NCI-H2107 treated with DMSO at 0.1 percent for 48 hours (cell line): ENCODE results near the gene CNP.
"Not testable (repeated sequence)": the region's sequence is repeated elsewhere in the genome, so short reads cannot be mapped to it uniquely, and the experiment has no call there.

Experiments used
- DNase-seq: peaks from one replicate; lab custom pipeline; 2025; ENCODE audit not compliant: unreplicated experiment; lab: John Stamatoyannopoulos, UW

CNP gene

GRCh38 chr17:42002175-42002791 is 35.7 kb downstream of the CNP start:
- no peak for DNase-seq

GRCh38 chr17:42002792-42003301 is 36.3 kb downstream of the CNP start:
- DNase-seq: no peak

GRCh38 chr17:42005166-42005565 is 38.6 kb downstream of the CNP start:
- DNase-seq: no peak

DNA sequence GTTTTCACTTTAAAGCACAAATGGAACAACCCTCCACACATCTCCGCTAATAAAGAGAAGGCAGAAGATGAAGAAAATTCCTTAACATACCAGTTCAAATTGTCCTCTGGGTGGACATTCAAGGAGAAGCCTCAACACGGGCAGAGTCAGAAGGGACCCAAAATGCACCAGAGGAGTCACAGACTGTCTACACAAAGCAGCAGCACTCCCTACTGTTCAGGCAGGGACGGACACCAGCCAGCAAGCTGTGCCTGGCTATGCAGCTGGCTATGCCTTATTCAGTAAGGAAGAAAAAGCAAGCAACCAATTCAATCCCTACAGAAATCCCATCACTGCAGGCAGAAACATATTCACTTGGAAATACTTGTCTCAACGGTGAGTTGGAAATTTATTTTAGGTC is 42.6 kb downstream of the CNP start:
- DNase-seq: no peak

GRCh38 chr17:42010266-42010680 is 43.7 kb downstream of the CNP start:
- not testable (repeated sequence) for DNase-seq

- DNase-seq: no peak
Observed at GRCh38 chr17:42010898-42011516, 44.4 kb downstream of the CNP start.

GRCh38 chr17:42012363-42012762 is 45.8 kb downstream of the CNP start:
- DNase-seq: not testable (repeated sequence)

- DNase-seq: not testable (repeated sequence)
Observed at GRCh38 chr17:42013740-42014139, 47.1 kb downstream of the CNP start.

- peak; percentile 10 for DNase-seq
Observed at GRCh38 chr17:42016411-42016831, 49.8 kb downstream of the CNP start.

DNA sequence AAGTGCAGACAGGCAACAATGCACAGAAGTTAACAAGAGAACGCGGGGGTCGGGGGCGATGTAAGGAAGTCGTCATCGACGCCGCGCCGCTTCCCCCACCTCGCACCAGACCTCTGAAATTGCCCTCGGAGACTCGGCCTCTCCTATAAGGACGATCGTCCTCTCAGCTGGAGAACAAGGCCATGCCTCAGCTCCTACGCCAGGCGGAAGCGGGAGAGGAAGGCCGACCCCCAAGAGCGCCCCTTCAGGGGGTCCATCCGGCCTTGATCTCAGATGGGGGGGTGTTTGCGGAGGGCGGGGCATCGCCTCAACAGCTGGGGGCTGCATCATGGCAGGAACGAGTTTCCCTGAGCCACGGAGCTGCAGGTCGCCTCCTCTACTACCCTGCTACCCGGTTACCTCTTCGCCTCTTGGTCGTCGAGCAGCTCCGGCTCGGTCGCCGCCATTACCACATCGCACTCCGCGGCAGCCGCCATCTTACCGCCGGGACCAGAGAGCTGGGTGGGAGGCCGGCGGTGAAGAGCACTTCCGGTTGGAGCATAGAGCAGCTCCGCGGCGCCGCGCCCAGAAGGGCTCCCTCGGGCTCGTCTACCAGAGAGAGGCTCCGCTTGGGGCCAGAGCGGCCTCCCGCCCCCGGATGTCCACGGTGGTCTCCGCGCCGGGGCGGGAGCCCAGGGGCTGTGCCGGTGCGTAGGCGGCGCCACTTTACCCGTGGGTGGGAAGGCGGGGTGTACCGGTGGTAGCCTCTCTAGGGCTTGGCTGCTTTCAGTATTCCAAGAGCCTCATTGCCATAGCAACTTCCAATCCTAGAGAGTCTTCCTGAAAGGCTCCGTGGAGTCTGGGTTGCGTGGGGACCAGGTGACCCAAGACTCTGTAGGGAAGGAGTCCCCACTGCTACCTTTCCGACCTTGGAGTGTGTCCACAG is 50.6 kb downstream of the CNP start, which contains the start of gene DNAJC7:
Gene DNAJC7 (minus strand): TSS at position 499 of the 925 bp plus-strand sequence. CDS start 23 bp downstream, at position 476.
- peak; percentile 84 for DNase-seq

DNA sequence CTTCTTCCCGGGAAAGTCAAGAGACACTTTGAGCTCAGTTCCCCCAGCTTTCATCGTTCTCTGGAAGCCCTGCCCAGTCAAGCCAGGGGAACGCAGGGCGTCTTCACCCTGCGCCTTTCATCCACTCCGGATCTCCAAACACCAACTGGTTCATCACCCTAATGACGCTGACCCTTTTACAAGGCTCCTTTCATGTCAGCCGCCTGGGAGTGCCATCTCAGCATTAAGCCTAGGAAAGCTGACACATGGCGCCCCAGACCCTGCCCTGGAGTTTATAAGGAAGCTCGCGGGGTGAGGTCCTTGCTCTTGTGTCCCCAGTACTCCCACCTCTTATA is 51.2 kb downstream of the CNP start:
- no peak for DNase-seq

GRCh38 chr17:42018339-42018738 is 51.7 kb downstream of the CNP start:
- no peak for DNase-seq

GRCh38 chr17:42018988-42019387 is 52.4 kb downstream of the CNP start:
- DNase-seq: no peak

- DNase-seq: peak; percentile 75
Observed at GRCh38 chr17:42019509-42020404, 53.2 kb downstream of the CNP start, which contains the start of gene NKIRAS2. Gene NKIRAS2, plus strand, starts transcription at chr17:42020090. Its CDS starts 1,488 bp downstream, at chr17:42021578.

DNA sequence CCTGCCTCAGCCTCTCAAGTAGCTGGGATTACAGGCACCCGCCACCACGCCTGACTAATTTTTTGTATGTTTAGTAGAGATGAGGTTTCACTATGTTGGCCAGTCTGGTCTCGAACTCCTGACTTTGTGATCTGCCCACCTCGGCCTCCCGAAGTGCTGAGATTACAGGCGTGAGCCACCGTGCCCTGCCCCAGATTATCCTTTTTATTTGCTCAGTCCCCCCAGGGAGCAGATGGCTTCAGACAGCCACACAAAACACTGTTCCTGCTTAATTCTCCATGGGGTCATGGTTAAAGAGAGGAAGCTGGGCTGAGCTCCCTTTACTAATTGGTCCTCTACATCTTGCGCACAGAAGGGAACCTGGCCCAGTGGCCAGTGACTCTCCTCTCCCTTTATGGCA is 54.2 kb downstream of the CNP start:
- DNase-seq: not testable (repeated sequence)

DNA sequence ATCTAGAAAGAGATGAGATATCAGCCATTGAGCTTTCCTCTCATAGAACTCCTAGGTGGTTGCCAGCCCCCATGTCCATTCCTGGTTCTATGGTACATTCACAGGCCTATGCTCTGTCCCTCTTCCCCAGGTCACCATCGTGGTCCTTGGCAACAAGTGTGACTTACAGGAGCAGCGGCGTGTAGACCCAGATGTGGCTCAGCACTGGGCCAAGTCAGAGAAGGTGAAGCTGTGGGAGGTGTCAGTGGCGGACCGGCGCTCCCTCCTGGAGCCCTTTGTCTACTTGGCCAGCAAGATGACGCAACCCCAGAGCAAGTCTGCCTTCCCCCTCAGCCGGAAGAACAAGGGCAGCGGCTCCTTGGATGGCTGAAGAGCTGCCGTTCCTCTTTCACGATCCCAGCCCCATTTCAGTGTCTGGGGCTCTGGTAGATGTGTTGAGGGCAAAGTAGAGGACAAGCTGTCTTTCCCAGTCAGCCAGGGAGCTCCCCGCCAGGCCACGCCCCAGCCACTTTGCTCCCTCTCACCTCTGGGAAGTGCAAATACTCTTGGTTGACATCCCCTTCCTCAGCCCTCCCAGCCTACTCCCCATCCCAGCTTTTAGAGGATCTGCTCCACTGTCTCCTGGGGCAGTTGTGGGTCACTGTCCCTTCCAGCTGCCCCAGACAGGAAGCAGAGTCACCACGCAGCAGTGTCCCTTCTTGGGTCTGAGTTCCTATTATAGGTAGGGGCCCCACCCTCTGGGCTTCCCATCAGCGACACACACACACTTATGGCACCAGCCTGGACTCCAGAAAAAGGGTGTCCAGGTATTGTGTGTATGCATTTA is 57.1 kb downstream of the CNP start:
- no peak for DNase-seq

DNA sequence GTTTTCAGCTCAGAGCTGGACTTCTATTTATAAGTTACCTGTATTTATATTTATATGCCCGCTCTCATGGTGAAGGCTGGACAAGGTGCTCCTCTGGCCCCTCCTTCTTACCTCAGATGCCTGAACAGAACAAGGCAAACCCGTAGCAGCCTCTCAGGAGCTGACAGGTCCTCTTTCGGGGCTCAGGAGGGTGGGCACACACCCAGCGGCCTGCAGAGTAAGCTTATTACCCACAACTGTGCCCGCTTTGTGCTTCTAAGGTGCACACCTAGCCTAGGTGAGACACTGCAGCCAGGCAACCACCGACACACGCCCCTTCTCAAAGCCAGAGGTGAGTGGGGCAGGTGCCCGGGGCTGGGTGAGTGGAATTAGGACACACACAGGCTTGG is 58.6 kb downstream of the CNP start:
- no peak for DNase-seq

DNA sequence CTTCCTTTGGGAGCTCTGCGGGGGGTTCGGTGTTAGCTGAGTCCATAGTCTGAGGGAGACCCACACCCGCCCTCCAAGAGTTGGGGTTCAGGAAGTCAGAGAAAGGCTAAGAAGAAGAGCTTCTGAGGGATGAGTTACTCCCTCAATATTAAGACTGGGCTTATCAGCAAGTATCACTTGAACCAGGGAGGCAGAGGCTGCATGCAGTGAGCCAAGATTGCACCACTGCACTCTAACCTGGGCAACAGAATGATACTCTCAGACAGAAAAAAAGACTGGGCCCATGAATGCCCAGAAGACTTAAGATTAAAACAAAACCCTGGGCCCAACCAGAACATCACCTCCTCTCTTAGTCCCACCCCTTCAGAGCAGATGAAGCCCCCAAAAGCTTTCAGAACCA is 59.3 kb downstream of the CNP start:
- no peak for DNase-seq

- DNase-seq: no peak
Observed at GRCh38 chr17:42026857-42027589, 60.4 kb downstream of the CNP start.
